H1 (cell line): ENCODE measurements around the gene FASLG. TPM values are rescaled to one million over a fixed set of nuclear protein-coding genes. Genes with fewer than 3 reads are reported as not detected.

Source experiments
- ASH2L ChIP-seq: fragments of 200-600, 300-600 bp; sonication (generic); IDR thresholded peaks from one replicate; pipeline ENCODE4 v1.7.1; 2017; ENCODE audit warnings: low read length
- GABPA ChIP-seq: IDR thresholded peaks from 2 replicates; pipeline ENCODE4 v1.6.1; 2011; ENCODE audit warnings: mild to moderate bottlenecking, low read length, moderate library complexity, borderline replicate concordance; ENCODE audit not compliant: insufficient read depth
- POU5F1 ChIP-seq: IDR thresholded peaks from 2 replicates; pipeline ENCODE4 v1.6.1; 2011; ENCODE audit warnings: low read depth, mild to moderate bottlenecking, low read length, moderate library complexity
- ZNF274 ChIP-seq: IDR thresholded peaks from 2 replicates; pipeline ENCODE4 v1.7.0; 2012; ENCODE audit warnings: low read length, borderline replicate concordance; ENCODE audit errors: extremely low read depth
- polyA plus RNA-seq, 7 experiments: library from polyadenylated mRNA; depleted of rRNA in 3 of 7; stranded (reverse) in 5 of 7; unstranded in 2 of 7; fragments of >200 nt in 5 of 7; fragments of 200-250 nt in 2 of 7; gene quantifications; 1 replicate in 5 of 7; 2 replicates in 1 of 7; 4 replicates in 1 of 7; pipeline versions ENCODE4 v1.2.1 to v1.2.3, GENCODE V29; 2011 to 2013; ENCODE audit warnings: missing spikeins in 2 of 7, mixed read lengths in 2 of 7
- total RNA-seq: library from RNA; stranded (reverse); fragmentation: NEBNext Ultra II Directional; extraction: Animal tissue kit (Norgen Biotek cat#: 25700); gene quantifications from 2 replicates; pipeline ENCODE4 v1.2.1, GENCODE V29; 2021
- TF ChIP-seq, protein P1 (sequence below): fragments of 300-600 bp; sonication (generic); IDR thresholded peaks from 2 replicates; pipeline ENCODE4 v1.7.1; 2012; ENCODE audit warnings: low read length, moderate library complexity, mild to moderate bottlenecking, inconsistent platforms; ENCODE audit not compliant: insufficient replicate concordance
- TF ChIP-seq, protein P2 (sequence below): IDR thresholded peaks from 2 replicates; pipeline ENCODE4 v1.6.1; 2011; ENCODE audit warnings: low read depth, mild to moderate bottlenecking, low read length; ENCODE audit not compliant: insufficient read depth

FASLG gene
- total and polyA plus RNA-seq, 2 of the 8 experiments (the other 6 are each of a cell fraction or from before 2014, with no cell fraction given), result not detected

DNA sequence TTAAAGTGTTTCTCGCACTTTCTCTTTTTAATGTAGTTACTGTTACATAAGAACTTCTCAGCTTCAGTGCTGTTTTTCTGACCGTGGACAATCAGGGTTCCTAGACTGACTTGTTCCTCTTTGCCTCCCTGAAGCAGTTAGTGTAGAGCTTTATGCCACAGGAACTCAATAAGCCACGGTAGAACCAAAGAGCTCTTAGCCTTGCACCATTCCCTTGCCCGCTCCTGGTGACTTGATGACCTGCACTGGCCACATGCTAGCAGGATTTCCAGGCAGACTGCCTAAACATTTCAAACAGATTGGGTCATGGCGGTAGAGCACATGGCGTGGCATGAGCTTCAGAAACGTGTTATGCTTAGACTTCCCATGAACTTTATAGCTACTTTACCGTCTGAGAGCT, 18.8 kb upstream of the FASLG start (continued):
- TF ChIP-seq, protein P1, sequence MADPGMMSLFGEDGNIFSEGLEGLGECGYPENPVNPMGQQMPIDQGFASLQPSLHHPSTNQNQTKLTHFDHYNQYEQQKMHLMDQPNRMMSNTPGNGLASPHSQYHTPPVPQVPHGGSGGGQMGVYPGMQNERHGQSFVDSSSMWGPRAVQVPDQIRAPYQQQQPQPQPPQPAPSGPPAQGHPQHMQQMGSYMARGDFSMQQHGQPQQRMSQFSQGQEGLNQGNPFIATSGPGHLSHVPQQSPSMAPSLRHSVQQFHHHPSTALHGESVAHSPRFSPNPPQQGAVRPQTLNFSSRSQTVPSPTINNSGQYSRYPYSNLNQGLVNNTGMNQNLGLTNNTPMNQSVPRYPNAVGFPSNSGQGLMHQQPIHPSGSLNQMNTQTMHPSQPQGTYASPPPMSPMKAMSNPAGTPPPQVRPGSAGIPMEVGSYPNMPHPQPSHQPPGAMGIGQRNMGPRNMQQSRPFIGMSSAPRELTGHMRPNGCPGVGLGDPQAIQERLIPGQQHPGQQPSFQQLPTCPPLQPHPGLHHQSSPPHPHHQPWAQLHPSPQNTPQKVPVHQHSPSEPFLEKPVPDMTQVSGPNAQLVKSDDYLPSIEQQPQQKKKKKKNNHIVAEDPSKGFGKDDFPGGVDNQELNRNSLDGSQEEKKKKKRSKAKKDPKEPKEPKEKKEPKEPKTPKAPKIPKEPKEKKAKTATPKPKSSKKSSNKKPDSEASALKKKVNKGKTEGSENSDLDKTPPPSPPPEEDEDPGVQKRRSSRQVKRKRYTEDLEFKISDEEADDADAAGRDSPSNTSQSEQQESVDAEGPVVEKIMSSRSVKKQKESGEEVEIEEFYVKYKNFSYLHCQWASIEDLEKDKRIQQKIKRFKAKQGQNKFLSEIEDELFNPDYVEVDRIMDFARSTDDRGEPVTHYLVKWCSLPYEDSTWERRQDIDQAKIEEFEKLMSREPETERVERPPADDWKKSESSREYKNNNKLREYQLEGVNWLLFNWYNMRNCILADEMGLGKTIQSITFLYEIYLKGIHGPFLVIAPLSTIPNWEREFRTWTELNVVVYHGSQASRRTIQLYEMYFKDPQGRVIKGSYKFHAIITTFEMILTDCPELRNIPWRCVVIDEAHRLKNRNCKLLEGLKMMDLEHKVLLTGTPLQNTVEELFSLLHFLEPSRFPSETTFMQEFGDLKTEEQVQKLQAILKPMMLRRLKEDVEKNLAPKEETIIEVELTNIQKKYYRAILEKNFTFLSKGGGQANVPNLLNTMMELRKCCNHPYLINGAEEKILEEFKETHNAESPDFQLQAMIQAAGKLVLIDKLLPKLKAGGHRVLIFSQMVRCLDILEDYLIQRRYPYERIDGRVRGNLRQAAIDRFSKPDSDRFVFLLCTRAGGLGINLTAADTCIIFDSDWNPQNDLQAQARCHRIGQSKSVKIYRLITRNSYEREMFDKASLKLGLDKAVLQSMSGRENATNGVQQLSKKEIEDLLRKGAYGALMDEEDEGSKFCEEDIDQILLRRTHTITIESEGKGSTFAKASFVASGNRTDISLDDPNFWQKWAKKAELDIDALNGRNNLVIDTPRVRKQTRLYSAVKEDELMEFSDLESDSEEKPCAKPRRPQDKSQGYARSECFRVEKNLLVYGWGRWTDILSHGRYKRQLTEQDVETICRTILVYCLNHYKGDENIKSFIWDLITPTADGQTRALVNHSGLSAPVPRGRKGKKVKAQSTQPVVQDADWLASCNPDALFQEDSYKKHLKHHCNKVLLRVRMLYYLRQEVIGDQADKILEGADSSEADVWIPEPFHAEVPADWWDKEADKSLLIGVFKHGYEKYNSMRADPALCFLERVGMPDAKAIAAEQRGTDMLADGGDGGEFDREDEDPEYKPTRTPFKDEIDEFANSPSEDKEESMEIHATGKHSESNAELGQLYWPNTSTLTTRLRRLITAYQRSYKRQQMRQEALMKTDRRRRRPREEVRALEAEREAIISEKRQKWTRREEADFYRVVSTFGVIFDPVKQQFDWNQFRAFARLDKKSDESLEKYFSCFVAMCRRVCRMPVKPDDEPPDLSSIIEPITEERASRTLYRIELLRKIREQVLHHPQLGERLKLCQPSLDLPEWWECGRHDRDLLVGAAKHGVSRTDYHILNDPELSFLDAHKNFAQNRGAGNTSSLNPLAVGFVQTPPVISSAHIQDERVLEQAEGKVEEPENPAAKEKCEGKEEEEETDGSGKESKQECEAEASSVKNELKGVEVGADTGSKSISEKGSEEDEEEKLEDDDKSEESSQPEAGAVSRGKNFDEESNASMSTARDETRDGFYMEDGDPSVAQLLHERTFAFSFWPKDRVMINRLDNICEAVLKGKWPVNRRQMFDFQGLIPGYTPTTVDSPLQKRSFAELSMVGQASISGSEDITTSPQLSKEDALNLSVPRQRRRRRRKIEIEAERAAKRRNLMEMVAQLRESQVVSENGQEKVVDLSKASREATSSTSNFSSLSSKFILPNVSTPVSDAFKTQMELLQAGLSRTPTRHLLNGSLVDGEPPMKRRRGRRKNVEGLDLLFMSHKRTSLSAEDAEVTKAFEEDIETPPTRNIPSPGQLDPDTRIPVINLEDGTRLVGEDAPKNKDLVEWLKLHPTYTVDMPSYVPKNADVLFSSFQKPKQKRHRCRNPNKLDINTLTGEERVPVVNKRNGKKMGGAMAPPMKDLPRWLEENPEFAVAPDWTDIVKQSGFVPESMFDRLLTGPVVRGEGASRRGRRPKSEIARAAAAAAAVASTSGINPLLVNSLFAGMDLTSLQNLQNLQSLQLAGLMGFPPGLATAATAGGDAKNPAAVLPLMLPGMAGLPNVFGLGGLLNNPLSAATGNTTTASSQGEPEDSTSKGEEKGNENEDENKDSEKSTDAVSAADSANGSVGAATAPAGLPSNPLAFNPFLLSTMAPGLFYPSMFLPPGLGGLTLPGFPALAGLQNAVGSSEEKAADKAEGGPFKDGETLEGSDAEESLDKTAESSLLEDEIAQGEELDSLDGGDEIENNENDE, result no peak
- TF ChIP-seq POU5F1 (no peak), ASH2L (no peak), ZNF274 (no peak), GABPA (no peak)
- TF ChIP-seq, protein P2, sequence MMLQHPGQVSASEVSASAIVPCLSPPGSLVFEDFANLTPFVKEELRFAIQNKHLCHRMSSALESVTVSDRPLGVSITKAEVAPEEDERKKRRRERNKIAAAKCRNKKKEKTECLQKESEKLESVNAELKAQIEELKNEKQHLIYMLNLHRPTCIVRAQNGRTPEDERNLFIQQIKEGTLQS, result no peak
